Panc1 (cell line): ENCODE results near the gene GMFB. TPM values are rescaled to one million over a fixed set of nuclear protein-coding genes. Genes with fewer than 3 reads are reported as not detected.

Experiments
- ATAC-seq: fragments of 200-7000 bp; cut with Tn5 transposase; 2 replicates; pipeline ENCODE4 v1.9.1; 2020; ENCODE audit warnings: mild to moderate bottlenecking, moderate library complexity
- BruUV-seq: library from RNA; stranded (reverse); fragments of 400-500 nt; replicated peaks from 2 replicates; lab custom pipeline; 2021; lab: Mats Ljungman, UMichigan
- CTCF ChIA-PET: fragments of 300-600 bp; sonication (Branson Sonifier 250); formaldehyde crosslinking; loops from one replicate; lab custom pipeline; 2022; ENCODE audit warnings: antibody characterized with exemption; lab: Charles Lee
- POLR2A ChIA-PET: fragments of 300-600 bp; sonication (Branson Sonifier 250); formaldehyde crosslinking; loops from one replicate; lab custom pipeline; 2022; ENCODE audit warnings: antibody characterized with exemption; lab: Charles Lee
- DNase-seq: peaks from one replicate; pipeline ENCODE4 v3.0.0-alpha.2; 2010; ENCODE audit warnings: low read depth, low spot score
- H3K27ac ChIP-seq: 2 replicates; pipeline ENCODE4 v1.5.1; 2011; ENCODE audit warnings: mild to moderate bottlenecking, low read length, inconsistent platforms
- H3K27me3 ChIP-seq: fragments of 200-500 bp; sonication (Bioruptor generic); 2 replicates; pipeline ENCODE4 v1.6.0; 2014; ENCODE audit warnings: low read length, inconsistent platforms; ENCODE audit not compliant: control insufficient read depth, insufficient read depth
- H3K36me3 ChIP-seq: fragments of 200-500 bp; sonication (Bioruptor generic); 2 replicates; pipeline ENCODE4 v1.5.1; 2014; ENCODE audit warnings: inconsistent platforms, mild to moderate bottlenecking, low read length, moderate library complexity; ENCODE audit not compliant: control insufficient read depth, insufficient read depth
- H3K4me1 ChIP-seq: 2 replicates; pipeline ENCODE4 v1.5.1; 2011; ENCODE audit warnings: inconsistent platforms, mild to moderate bottlenecking, low read length, moderate library complexity; ENCODE audit not compliant: control insufficient read depth, insufficient read depth
- H3K4me3 ChIP-seq, 2 experiments: 2 replicates each; pipeline ENCODE4 v1.5.1; 2011 to 2012; ENCODE audit warnings: low read depth in 2 of 2, low read length in 2 of 2, mild to moderate bottlenecking in 2 of 2, inconsistent platforms in 1 of 2, moderate library complexity in 1 of 2
- H3K9me3 ChIP-seq: fragments of 200-500 bp; sonication (Bioruptor generic); 2 replicates; pipeline ENCODE4 v1.5.1; 2014; ENCODE audit warnings: low read depth, mild to moderate bottlenecking, inconsistent platforms, low read length, moderate library complexity; ENCODE audit not compliant: control insufficient read depth, insufficient read depth
- CTCF ChIP-seq: fragments of 450-650 bp; IDR thresholded peaks from 2 replicates; pipeline ENCODE4 v1.5.1; 2017; ENCODE audit warnings: mild to moderate bottlenecking
- POLR2AphosphoS5 ChIP-seq: IDR thresholded peaks from 2 replicates; pipeline ENCODE4 v1.6.1; 2012; ENCODE audit warnings: mild to moderate bottlenecking, low read depth, low read length, moderate library complexity
- SIN3A ChIP-seq: IDR thresholded peaks from 2 replicates; pipeline ENCODE4 v1.6.1; 2012; ENCODE audit warnings: low read depth, mild to moderate bottlenecking, low read length, moderate library complexity, borderline replicate concordance; ENCODE audit not compliant: insufficient read depth
- TCF7L2 ChIP-seq: IDR thresholded peaks from 2 replicates; pipeline ENCODE4 v1.6.1; 2011; ENCODE audit warnings: mild to moderate bottlenecking, low read depth, low read length, inconsistent platforms
- in situ Hi-C: cut with HindIII; loops from 2 replicates; pipeline ENCODE4 v1.10.0; 2016; ENCODE audit warnings: low sequenced_read_pairs, low pct_unique_long_range_greater_than_20kb
- intact Hi-C: fragments of 100-400 bp; cut with micrococcal nuclease; formaldehyde crosslinking; loops from one replicate; pipeline ENCODE4 v1.10.0; 2022; ENCODE audit not compliant: unreplicated experiment
- total RNA-seq: library from RNA; stranded (reverse); gene quantifications from one replicate; pipeline ENCODE4 v1.2.1, GENCODE V29; 2021; ENCODE audit not compliant: unreplicated experiment
- TF ChIP-seq, protein P1 (sequence below), 2 experiments: IDR thresholded peaks; 2 replicates each; pipeline ENCODE4 v1.6.1; 2011 to 2012; ENCODE audit warnings: low read depth in 2 of 2, control low read depth in 1 of 2, low read length in 1 of 2, mild to moderate bottlenecking in 1 of 2, moderate library complexity in 1 of 2; ENCODE audit not compliant: insufficient read depth in 1 of 2

The GMFB gene
- total RNA-seq, 1 experiment from 2014 or later, result 54.2 TPM

- BruUV-seq, result no TSS peak
- no peak for ATAC-seq
- DNase-seq, result no peak
- Histone ChIP-seq H3K4me1 (no peaks in the 10 kb centered on the region), H3K4me3 (no peak overlapping the region), H3K27me3 (no peaks in the 10 kb centered on the region), H3K36me3 (peaks cover 6% of the 10 kb centered on the region), H3K27ac (no peak overlapping the region), H3K9me3 (no peaks in the 10 kb centered on the region)
- TF ChIP-seq SIN3A (no peak), TCF7L2 (no peak), CTCF (no peak), POLR2AphosphoS5 (no peak)
- TF ChIP-seq, protein P1, sequence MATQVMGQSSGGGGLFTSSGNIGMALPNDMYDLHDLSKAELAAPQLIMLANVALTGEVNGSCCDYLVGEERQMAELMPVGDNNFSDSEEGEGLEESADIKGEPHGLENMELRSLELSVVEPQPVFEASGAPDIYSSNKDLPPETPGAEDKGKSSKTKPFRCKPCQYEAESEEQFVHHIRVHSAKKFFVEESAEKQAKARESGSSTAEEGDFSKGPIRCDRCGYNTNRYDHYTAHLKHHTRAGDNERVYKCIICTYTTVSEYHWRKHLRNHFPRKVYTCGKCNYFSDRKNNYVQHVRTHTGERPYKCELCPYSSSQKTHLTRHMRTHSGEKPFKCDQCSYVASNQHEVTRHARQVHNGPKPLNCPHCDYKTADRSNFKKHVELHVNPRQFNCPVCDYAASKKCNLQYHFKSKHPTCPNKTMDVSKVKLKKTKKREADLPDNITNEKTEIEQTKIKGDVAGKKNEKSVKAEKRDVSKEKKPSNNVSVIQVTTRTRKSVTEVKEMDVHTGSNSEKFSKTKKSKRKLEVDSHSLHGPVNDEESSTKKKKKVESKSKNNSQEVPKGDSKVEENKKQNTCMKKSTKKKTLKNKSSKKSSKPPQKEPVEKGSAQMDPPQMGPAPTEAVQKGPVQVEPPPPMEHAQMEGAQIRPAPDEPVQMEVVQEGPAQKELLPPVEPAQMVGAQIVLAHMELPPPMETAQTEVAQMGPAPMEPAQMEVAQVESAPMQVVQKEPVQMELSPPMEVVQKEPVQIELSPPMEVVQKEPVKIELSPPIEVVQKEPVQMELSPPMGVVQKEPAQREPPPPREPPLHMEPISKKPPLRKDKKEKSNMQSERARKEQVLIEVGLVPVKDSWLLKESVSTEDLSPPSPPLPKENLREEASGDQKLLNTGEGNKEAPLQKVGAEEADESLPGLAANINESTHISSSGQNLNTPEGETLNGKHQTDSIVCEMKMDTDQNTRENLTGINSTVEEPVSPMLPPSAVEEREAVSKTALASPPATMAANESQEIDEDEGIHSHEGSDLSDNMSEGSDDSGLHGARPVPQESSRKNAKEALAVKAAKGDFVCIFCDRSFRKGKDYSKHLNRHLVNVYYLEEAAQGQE (IDR thresholded peaks at IDR 0.05; ENCODE audit: insufficient read depth in 1 of 2, low read depth in 2 of 2, low read length in 1 of 2), result no peak
- intact Hi-C loops (no loop called here), in situ Hi-C loops (no loop called here)
- POLR2A ChIA-PET, result no interaction called here
- CTCF ChIA-PET, result no interaction called here
These were observed 13.4 kb downstream of the GMFB start for GRCh38 chr14:54475187-54475899.

DNA sequence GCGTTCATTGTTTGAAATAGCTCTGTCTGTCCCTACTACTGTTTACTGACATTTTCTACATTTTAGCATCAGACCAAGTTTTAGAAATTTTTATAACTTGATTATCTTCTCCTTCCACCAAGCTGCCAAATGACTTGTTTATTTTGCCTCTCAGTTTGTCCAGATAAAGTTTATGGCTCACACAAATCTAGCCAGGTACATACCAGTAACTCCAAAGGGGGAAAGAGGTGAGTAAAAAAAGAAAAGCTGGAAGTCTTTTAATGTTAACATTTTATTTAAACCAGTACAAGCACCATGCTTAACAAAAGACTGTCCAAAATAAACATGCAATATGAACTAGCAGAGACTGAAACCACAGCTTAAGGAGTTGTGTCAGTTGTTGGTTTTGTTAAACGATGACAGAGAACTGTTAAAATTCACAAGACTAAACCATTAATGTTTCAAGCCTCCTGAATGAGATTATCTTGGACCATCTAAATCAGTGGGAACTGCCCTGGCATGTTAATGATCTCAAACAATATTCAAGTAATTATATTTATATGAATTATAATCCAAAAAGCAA, 14.5 kb downstream of the GMFB start:
- no peak for TF ChIP-seq CTCF
- TF ChIP-seq, protein P1 (IDR thresholded peaks at IDR 0.05; ENCODE audit: insufficient read depth in 1 of 2, low read depth in 2 of 2, low read length in 1 of 2), result no peak
- no peak for TF ChIP-seq POLR2AphosphoS5
- no peak for TF ChIP-seq TCF7L2
- no peak for TF ChIP-seq SIN3A
- ATAC-seq, result no peak
- Histone ChIP-seq H3K36me3 (peaks cover 4% of the 10 kb centered on the region), H3K4me1 (no peaks in the 10 kb centered on the region), H3K27me3 (no peaks in the 10 kb centered on the region), H3K27ac (no peak overlapping the region), H3K9me3 (no peaks in the 10 kb centered on the region), H3K4me3 (no peak overlapping the region)
- no TSS peak for BruUV-seq
- DNase-seq, result no peak
- POLR2A ChIA-PET, result no interaction called here
- intact Hi-C loops (no loop called here), in situ Hi-C loops (no loop called here)
- CTCF ChIA-PET, result no interaction called here
